ENCODE measurements around the gene ANKRD34B.
"Not testable (repeated sequence)": the region's sequence is repeated elsewhere in the genome, so short reads cannot be mapped to it uniquely, and the experiment has no call there.

The ANKRD34B gene

GRCh38 chr5:80591352-80591751 is 21.3 kb upstream of the ANKRD34B start:
- DNase-seq (ENCODE audit: low read depth), result no peak
- no peak for TF ChIP-seq CTCF (IDR thresholded peaks at IDR 0.05; ENCODE audit: insufficient read depth, low read depth, low read length, missing control alignments)
- H3K4me3 ChIP-seq (ENCODE audit: low read depth, low read length), result no peak overlapping the region

- no peak for DNase-seq (ENCODE audit: low read depth)
- H3K4me3 ChIP-seq (ENCODE audit: low read depth, low read length), result no peak overlapping the region
Measured at GRCh38 chr5:80590766-80591165, 20.7 kb upstream of the ANKRD34B start.

GRCh38 chr5:80588858-80589540 is 18.9 kb upstream of the ANKRD34B start:
- DNase-seq (ENCODE audit: low read depth), result no peak
- TF ChIP-seq CTCF (IDR thresholded peaks at IDR 0.05; ENCODE audit: insufficient read depth, low read depth, low read length, missing control alignments), result no peak
- no peak overlapping the region for H3K4me3 ChIP-seq (ENCODE audit: low read depth, low read length)

More at GRCh38 chr5:80590766-80591165, 20.7 kb upstream of the ANKRD34B start:
- TF ChIP-seq CTCF (IDR thresholded peaks at IDR 0.05; ENCODE audit: insufficient read depth, low read depth, low read length, missing control alignments), result no peak

- H3K4me3 ChIP-seq (ENCODE audit: low read depth, low read length), result no peak overlapping the region
- no peak for TF ChIP-seq CTCF (IDR thresholded peaks at IDR 0.05; ENCODE audit: insufficient read depth, low read depth, low read length, missing control alignments)
- DNase-seq (ENCODE audit: low read depth), result no peak
Measured at GRCh38 chr5:80584770-80585169, 14.7 kb upstream of the ANKRD34B start.

GRCh38 chr5:80580291-80580690 is 10.2 kb upstream of the ANKRD34B start:
- not testable (repeated sequence) for H3K4me3 ChIP-seq (ENCODE audit: low read depth, low read length); DNase-seq (ENCODE audit: low read depth)

GRCh38 chr5:80579050-80579449 is 9.0 kb upstream of the ANKRD34B start:
- no peak for DNase-seq (ENCODE audit: low read depth)
- H3K4me3 ChIP-seq (ENCODE audit: low read depth, low read length), result no peak overlapping the region
- no peak for TF ChIP-seq CTCF (IDR thresholded peaks at IDR 0.05; ENCODE audit: insufficient read depth, low read depth, low read length, missing control alignments)

- TF ChIP-seq CTCF (IDR thresholded peaks at IDR 0.05; ENCODE audit: insufficient read depth, low read depth, low read length, missing control alignments), result no peak
- no peak for DNase-seq (ENCODE audit: low read depth)
- no peak overlapping the region for H3K4me3 ChIP-seq (ENCODE audit: low read depth, low read length)
Measured at GRCh38 chr5:80577707-80578106, 7.6 kb upstream of the ANKRD34B start.

Measured in GM12865 (cell line).